ENCODE results near the gene MRPL54.

MRPL54 gene

GRCh38 chr19:3762501-3763459 lies at the start of gene MRPL54:
Gene MRPL54, plus strand, starts transcription at chr19:3762682. Its CDS starts 19 bp downstream, at chr19:3762701.
- peak; percentile 87 for DNase-seq

GRCh38 chr19:3716147-3716668 lies 46.3 kb upstream of the MRPL54 start:
- DNase-seq, result no peak

- DNase-seq, result no peak
Observed at GRCh38 chr19:3719868-3720267, 42.6 kb upstream of the MRPL54 start.

GRCh38 chr19:3720349-3720917 lies 42.0 kb upstream of the MRPL54 start:
- DNase-seq, result no peak

GRCh38 chr19:3721131-3721886 lies 41.2 kb upstream of the MRPL54 start:
- peak; percentile 63 for DNase-seq

- no peak for DNase-seq
Observed at GRCh38 chr19:3721887-3722442, 40.5 kb upstream of the MRPL54 start.

- no peak for DNase-seq
Observed at GRCh38 chr19:3722443-3723109, 39.9 kb upstream of the MRPL54 start.

- no peak for DNase-seq
Observed at GRCh38 chr19:3723110-3723488, 39.4 kb upstream of the MRPL54 start.

GRCh38 chr19:3723883-3724282 lies 38.6 kb upstream of the MRPL54 start:
- DNase-seq, result no peak

GRCh38 chr19:3725121-3725520 lies 37.4 kb upstream of the MRPL54 start:
- no peak for DNase-seq

- peak; percentile 14 for DNase-seq
Observed at GRCh38 chr19:3725640-3726310, 36.7 kb upstream of the MRPL54 start.

- no peak for DNase-seq
Observed at GRCh38 chr19:3730457-3730958, 32.0 kb upstream of the MRPL54 start.

GRCh38 chr19:3732108-3732507 lies 30.4 kb upstream of the MRPL54 start:
- DNase-seq, result no peak

GRCh38 chr19:3733549-3734309 lies 28.8 kb upstream of the MRPL54 start:
- no peak for DNase-seq

- no peak for DNase-seq
Observed at GRCh38 chr19:3734310-3734600, 28.2 kb upstream of the MRPL54 start.

GRCh38 chr19:3736106-3736724 lies 26.3 kb upstream of the MRPL54 start:
- no peak for DNase-seq

- DNase-seq, result no peak
Observed at GRCh38 chr19:3737487-3738205, 24.8 kb upstream of the MRPL54 start.

- DNase-seq, result no peak
Observed at GRCh38 chr19:3738477-3739220, 23.8 kb upstream of the MRPL54 start.

- no peak for DNase-seq
Observed at GRCh38 chr19:3740431-3740830, 22.1 kb upstream of the MRPL54 start.
